ENCODE measurements around the gene ANKRD23.

DNA sequence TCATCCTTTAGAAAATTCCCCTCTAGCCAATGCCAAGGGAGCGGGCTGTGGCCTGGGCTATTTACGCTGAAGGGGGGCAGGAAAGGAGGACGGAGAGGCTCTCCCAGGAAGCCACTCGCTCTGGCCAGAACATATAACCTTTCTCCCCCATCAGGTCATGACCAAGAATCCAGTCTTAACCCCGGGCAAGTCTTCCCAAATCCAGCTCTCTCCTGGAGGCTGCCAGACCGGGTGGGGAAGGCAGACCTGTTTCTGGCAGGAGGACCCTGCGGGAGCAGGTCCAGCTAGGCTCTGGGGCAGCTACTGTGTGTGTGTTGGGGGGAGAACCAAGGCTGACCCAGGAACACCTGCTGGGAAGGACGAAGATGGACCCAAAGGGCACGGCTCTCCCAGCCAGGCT lies 39.5 kb upstream of the ANKRD23 start:
- no peak for TF ChIP-seq EZH2 (IDR thresholded peaks at IDR 0.05; ENCODE audit: borderline replicate concordance, low read length)
- TF ChIP-seq, protein P1, sequence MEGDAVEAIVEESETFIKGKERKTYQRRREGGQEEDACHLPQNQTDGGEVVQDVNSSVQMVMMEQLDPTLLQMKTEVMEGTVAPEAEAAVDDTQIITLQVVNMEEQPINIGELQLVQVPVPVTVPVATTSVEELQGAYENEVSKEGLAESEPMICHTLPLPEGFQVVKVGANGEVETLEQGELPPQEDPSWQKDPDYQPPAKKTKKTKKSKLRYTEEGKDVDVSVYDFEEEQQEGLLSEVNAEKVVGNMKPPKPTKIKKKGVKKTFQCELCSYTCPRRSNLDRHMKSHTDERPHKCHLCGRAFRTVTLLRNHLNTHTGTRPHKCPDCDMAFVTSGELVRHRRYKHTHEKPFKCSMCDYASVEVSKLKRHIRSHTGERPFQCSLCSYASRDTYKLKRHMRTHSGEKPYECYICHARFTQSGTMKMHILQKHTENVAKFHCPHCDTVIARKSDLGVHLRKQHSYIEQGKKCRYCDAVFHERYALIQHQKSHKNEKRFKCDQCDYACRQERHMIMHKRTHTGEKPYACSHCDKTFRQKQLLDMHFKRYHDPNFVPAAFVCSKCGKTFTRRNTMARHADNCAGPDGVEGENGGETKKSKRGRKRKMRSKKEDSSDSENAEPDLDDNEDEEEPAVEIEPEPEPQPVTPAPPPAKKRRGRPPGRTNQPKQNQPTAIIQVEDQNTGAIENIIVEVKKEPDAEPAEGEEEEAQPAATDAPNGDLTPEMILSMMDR (conservative IDR thresholded peaks at IDR 0.05 in 1 of 2, IDR thresholded peaks at IDR 0.05 in 1 of 2; ENCODE audit: extremely low read depth in 1 of 2, insufficient read depth in 1 of 2, low read depth in 1 of 2, low read length in 2 of 2): no peak

All from mammary epithelial cell (primary cell).